ENCODE data around the gene CCZ1B.
A peak's percentile ranks its signal among the peaks of the same experiment; 100 is the strongest.
"Not testable (repeated sequence)": the region's sequence is repeated elsewhere in the genome, so short reads cannot be mapped to it uniquely, and the experiment has no call there.

The CCZ1B gene

DNA sequence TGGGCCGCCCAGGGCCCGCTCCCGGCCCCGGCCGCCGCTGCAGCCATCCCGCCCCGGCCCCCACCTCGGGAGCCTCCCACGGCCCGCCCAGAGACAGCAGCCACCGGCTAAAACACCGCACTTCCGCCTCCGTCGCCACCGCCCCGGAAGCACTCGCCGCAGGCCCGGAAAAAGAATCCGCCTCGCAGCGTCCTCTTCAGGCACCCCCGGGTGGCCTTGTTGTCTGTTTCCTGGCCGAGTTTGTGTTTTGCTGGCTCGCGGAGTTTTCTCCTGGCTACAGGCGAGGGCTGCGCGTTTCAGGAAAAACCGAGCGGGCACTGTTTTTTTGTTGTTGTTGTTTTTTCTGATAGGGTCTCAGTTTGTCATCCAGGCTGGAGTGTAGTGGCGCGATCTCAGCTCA lies at the start of gene CCZ1B:
Gene CCZ1B (minus strand): TSS at position 125 of the 400 bp plus-strand sequence. CDS start 78 bp downstream, at position 47.
- peak; percentile 85 for DNase-seq

DNA sequence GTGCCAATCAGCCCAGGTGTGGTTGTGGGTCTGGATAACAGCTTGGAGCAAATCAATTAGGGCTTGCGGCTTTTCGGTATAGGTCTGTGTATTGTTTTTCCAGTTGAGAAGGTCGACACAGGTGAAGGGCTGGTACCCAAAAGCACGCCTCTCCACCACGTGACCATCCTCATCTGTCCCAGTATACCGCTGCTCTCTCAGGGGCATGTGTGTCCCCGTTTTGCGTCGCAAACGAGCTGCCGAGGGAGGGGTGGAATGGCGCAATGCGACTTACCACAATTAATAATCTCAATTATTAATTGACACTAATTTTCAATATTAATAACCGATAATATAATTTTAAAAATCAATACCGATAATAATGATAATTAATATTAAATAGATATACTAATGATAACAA lies 48.9 kb upstream of the CCZ1B start:
- DNase-seq, result not testable (repeated sequence)

DNA sequence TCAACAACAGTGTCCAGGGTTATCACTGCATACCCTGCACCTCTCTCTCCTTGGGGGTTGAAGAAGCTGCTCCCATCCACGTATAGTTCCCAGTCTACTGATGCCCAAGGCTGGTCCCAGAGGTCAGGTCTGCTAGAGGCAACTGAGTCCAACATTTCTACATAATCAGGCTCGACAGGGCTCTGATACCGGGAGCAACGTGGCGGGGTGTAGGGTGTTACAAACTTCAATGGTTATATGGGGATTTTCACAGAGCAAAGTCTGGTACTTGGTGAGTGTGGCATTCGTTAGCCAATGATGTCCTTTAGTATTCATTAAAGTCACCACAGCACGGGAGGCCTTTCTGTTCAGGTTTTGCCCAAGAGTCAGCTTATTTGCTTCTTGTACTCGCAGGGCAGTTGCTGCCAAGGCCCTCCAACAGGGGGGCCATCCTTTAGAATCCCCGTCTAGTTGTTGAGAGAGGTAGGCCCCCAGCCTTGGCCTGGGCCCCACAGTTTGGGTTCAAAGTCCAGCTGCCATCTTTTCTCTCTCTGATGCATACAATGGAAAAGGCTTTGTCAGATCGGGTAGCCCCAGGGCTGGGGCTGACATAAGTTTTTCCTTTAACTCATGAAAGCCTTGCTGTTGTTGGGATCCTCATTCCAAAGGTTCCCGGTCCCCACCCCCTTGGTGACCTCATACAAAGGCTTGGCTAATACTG lies 46.3 kb upstream of the CCZ1B start:
- DNase-seq, result not testable (repeated sequence)

DNA sequence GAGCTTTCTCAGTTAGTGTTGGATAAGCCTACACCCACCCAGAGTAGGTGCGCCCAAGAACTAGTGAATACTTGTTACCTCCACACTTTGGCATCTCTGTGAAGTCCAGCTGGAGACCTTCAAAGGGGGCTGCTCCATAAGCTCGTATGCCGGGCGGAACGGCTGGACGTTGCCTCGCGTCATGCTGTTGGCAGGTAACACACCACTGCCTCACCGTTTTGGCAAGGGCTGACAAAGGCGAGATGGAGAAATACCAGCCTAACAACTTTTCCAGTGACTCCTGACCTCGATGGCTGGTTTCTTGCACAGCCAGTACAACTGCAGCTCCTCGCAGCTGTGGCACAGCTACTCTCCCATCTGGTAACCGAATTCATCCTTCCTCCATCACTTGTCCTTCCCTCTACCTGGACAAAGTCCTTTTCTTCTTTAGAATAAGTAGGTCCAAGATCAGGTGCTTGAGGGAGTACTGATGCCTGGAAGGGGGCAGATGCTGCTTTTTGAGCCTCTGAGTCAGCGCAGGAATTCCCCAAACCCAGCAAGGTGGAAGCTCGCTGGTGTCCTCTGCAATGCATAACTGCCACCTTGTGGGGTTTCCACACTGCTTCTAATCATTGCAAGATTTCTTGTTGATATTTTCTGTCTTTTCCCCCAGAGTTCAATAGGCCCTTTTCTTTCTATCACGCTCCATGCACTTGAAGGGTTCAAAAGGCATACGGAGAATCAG lies 45.5 kb upstream of the CCZ1B start:
- not testable (repeated sequence) for DNase-seq

DNA sequence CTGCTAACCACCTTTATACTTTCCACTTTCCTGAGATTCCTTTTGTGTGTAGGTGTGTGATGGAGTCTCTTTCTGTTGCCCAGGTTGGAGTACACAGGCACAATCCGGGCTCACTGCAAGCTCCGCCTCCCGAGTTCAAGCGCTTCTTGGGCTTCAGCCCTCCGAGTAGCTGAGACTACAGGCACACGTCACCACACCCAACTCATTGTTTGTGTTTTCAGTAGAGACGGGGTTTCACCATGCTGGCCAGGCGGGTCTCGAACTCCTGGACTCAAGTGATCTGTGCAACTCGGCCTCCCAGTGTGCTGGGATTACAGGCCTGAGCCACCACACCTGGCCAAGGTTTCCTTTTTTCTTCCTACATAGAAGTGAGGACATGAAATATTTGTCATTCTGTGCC lies 38.7 kb upstream of the CCZ1B start:
- not testable (repeated sequence) for DNase-seq

DNA sequence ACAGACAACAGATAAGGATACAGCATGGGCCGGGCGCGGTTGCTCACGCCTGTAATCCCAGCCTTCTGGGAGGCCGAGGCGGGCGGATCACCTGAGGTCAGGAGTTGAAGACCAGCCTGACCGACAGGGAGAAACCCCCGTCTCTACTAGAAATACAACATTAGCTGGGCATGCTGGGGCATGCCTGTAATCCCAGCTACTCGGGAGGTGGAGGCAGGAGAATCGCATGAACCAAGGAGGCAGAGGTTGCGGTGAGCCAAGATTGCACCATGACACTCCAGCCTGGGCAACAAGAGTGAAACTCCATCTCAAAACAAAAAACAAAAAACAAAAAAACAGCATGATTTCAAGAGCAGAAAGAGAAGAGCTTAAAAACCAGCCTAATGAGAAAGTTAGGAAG lies 38.1 kb upstream of the CCZ1B start:
- not testable (repeated sequence) for DNase-seq

DNA sequence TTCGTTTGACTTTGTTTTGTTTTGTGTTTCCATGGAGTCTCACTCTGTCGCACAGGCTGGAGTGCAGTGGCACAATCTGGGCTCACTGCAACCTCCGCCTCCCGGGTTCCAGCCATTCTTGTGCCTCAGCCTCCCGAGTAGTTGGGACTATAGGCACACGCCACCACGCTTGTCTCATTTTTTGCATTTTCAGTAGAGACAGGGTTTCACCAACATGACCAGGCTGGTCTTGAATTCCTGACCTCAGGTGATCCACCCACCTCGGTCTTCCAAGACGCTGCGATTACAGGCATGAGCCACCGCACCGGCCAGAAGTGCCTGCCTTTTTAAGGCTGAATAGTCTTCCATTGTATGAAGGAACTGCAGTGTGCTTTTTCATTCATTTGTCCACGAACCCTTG lies 36.8 kb upstream of the CCZ1B start:
- DNase-seq, result not testable (repeated sequence)

DNA sequence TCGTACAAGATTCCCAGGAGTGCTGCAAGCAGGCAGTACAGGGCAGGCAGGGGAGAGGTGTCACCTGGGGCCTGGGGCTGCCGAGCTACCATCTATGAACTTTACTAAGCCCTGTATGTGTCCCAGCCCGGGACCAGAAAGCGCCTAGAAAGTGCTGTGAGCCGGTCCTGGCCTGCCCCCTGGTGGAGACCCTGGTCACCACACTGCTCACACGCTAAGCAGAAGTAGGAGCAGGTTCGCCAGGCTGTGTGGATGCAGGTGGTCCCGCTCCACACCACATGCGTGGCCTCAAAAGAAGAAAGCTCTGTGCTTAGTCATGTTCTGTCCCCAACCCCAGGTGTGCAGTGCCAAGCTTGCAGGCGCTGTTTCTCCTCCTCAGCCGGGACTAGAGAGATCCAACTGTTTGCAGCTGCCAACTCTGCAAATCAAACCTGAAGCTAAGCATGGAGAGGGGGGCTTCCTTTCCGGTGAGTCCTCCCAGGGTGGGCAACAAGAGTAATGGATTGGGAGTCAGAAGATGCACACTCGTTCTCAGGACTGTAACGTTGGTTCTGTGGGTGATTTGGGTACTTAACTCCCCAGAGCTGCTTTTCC lies 31.7 kb upstream of the CCZ1B start:
- DNase-seq, result peak; percentile 83

DNA sequence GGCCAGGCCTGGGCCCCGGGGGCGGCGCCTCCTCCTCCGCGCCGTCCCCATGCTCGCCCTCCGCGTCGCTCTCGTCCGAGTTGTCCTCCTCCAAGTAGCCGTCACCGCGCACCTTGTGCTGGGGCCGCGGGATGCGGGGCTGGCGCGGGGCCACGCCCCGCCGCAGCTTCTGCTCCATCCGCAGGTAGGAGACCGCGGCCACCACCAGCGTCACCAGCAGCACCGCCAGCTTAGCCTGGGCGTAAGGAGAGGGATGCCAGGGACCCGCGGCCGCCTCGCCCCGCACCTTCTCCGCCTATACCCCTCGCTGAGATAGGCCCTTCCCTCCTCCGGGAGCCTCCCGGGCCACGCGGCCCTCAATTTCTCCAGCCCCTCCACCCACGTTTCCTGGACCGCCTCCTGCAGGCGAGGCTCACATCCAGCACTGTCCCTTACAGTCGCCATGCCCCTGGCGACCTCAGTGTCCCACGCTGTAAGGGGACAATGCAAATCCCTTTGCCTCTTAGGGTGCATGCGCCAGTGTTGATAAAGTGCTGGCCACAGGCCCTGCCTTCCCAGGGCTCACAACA lies 29.6 kb upstream of the CCZ1B start:
- DNase-seq, result not testable (repeated sequence)

DNA sequence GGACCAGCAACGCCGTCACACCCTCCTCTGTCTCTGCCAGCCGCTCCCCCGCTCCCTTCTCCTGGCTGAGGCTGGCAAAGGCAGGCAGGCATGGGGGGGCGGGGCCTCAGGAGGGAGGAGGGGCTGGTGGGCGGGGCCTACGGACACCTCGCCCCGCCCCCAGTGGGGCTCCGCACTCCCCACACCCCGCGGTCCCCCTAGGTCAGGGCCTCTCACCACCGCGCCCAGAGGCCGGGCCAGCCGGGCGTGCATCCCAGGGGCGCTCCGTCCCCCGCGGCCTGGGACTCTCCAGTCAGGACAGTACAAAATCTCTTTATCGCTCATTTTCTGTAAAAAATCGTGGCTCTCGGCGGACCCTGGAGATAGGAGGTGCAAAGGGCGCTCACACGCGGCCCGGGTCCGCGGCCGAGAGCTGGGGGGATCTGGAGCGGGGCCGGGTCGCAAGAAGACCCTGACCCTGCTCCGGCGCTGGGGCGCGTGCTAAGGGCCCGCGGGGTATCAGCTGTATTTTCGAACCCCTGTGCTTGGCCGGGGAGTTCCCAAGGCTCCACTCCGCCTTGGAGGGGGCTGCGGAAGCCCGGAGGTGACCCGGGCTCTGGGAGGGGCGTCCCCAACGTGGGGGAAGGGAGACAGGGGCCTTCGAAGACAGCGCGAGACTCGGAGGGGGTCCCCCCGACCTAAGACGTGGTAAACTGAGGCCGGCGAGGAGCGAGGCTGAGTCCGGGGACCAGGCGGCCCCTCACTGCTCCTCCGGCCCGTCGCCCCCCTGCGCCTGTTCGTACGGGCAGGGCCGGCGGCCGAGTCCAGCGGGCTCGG lies 28.9 kb upstream of the CCZ1B start:
- DNase-seq, result peak; percentile 12

DNA sequence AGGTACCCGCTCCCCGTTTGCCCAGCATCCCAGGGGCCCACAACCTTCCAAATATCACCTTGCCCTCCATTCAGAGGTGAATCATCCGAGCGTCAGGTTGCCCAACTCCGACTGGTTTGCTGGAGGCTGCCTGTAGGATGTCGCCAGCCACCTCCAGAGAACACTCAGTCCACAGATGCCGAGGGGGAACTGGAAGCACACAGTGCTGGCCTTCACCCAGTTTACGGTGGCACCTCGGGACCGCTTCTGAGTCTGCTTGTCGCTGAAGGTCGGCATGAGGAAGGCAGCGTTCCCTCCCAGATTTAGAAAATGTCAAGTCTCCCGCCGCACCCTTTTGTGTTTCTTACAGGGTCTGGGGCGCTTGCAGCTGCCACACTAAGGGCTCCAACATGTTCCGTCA lies 27.6 kb upstream of the CCZ1B start:
- not testable (repeated sequence) for DNase-seq

DNA sequence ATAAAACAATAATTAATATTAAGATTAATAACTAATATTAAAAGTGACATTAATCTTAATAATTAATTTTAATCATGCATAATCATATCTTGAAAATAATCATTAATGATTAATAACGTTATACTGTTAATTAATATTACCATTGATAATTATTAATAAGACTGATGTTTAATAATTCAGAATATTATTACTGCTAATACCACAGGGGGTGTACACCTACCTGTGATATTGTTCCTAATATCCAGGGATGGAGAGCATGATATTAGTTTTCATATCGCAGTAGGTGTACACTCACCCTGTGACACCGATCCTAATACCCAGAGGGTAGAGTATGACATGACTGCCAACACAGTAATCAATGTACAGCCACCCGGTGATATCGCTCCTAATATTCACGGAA lies 23.1 kb upstream of the CCZ1B start:
- not testable (repeated sequence) for DNase-seq

DNA sequence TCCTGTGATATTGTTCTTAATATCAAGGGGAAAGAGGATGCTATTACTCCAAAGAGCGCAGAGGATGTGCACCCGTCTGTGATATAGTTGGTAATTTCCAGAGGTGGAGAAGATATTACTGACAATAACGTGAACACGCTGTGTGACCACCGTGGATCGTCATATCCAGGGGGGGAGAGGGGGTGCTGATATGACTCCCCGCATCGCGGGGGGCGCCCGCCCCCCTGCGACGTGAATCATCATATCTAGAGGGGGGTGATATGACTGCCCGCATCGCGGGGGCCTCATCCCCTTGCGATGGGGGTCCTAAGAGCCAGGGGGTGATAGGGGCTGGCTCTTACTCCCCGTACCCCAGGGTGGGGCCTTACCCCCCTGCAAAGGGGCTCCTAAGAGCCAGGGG lies 21.7 kb upstream of the CCZ1B start:
- not testable (repeated sequence) for DNase-seq

DNA sequence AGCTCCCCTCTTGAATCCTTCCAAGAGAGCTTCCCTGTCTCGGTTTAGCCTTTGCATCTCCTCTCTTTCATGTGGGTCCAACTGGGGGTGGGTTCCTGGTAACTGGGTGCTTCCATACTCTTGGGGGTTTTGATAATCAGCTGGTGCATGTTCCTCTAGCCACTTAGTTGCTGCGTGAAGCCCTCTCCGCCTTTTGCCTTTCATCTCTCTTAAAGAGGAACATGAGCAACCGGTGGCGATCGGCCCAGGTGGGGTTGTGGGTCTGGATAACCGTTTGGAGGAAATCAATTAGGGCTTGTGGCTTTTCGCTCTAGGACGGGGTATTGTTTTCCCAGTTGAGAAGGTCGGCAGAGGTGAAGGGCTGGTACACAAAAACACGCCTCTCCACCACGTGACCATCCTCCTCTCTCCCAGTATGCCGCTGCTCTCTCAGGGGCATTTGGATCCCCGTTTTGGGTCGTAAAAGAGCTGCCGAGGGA lies 19.9 kb upstream of the CCZ1B start:
- not testable (repeated sequence) for DNase-seq

DNA sequence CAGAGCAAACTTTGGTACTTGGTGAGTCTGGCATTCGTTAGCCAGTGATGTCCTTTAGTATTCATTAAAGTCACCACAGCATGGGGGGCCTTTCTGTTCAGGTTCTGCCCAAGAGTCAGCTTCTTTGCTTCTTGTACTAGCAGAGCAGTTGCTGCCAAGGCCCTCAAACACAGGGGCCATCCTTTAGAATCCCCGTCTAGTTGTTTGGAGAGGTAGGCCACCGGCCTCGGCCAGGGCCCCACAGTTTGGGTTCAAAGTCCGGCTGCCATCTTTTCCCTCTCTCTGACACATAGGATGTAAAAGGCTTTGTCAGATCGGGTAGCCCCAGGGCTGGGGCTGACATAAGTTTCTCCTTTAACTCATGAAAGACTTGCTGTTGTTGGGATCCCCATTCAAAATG lies 17.6 kb upstream of the CCZ1B start:
- not testable (repeated sequence) for DNase-seq

DNA sequence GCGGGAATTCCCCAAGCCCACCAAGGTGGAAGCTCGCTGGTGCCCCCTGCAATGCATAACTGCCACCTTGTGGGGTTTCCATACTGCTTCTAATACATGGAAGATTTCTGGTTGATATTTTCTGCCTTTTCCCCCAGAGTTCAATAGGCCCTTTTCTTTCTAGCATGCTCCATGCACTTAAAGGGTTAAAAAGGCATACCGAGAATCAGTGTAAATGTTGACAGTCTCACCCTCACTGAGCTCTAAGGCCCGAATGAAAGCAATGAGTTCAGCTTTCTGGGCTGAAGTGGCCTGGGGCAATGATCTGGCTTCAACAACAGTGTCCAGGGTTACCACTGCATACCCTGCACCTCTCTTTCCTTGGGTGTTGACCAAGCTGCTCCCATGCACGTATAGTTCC lies 17.0 kb upstream of the CCZ1B start:
- DNase-seq, result not testable (repeated sequence)

DNA sequence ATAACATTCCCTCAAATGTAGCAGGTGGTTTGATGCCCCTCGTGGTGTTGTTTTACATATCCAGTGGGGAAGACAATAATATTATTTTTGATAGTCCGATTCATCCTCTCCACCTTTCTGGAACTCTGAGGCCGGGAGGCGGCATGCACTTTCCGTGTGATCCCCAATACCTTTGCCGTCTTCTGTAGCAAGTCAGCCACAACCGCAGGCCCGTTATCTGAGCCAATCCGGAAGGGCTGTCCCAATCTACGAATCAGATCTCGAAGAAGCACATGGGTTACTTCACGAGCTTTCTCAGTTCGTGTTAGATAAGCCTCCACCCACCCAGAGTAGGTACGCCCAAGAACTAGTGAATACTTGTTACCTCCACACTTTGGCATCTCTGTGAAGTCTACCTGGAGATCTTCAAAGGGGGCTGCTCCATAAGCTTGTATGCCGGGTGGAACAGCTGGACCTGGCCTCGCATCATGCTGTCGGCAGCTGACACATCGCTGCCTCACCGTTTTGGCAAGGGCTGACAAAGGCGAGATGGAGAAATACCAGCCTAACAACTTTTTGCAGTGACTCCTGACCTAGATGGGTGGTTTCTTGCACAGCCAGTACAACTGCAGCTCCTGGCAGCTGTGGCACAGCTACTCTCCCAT lies 16.3 kb upstream of the CCZ1B start:
- not testable (repeated sequence) for DNase-seq

DNA sequence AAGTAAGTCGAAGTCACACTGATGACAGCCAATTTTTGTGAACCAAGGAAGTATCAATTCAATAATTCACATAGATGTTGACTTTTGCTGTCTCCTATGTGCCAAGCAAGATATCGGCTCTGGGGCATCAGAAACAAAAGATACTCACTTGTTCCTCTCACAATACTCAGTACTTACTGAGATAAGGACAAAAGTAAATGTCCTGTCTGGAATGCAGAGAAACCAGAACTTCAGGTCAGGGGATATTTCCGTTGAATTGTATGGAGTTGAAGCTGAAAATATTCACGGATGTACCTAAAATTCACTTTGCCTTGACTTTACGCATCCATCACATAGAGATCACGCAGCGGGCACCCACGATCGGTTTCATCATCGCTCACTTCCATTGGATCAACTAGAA lies 11.0 kb upstream of the CCZ1B start:
- DNase-seq, result not testable (repeated sequence)

DNA sequence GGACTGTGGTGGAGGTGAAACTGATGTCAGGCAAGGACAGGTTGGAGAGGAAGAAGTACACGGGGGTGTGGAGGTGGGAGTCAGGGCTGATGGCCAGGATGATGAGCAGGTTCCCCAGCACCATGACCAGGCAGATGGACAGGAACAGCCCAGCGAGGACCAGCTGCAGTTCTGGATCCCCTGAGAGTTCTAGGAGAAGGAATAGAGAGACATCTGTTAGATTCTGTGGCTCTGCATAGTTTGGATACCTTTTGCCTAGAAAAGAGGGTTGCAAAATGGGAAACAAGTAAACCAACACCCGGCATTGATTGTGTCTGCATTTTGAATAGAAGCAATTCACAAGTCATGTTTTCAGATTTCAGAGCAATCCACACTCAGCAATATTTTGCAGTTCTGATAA lies 9.4 kb upstream of the CCZ1B start:
- DNase-seq, result not testable (repeated sequence)

DNA sequence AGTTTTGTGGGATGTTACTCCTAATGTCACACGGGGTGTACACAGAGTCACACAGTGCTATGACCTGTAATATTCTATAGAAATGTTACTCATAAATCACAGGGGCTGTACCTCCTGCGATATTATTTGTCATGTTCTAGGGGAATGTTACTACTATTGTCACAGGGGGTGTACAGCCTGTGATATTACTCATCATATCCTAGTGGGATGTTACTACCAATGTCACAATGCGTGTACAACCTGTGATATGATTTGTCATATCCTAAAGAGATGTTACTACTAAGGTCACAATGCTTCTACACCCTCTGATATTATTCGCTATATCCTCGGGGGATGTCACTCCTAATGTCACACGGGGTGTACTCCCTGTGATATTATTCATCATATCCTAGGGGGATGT lies 7.6 kb upstream of the CCZ1B start:
- no peak for DNase-seq

DNA sequence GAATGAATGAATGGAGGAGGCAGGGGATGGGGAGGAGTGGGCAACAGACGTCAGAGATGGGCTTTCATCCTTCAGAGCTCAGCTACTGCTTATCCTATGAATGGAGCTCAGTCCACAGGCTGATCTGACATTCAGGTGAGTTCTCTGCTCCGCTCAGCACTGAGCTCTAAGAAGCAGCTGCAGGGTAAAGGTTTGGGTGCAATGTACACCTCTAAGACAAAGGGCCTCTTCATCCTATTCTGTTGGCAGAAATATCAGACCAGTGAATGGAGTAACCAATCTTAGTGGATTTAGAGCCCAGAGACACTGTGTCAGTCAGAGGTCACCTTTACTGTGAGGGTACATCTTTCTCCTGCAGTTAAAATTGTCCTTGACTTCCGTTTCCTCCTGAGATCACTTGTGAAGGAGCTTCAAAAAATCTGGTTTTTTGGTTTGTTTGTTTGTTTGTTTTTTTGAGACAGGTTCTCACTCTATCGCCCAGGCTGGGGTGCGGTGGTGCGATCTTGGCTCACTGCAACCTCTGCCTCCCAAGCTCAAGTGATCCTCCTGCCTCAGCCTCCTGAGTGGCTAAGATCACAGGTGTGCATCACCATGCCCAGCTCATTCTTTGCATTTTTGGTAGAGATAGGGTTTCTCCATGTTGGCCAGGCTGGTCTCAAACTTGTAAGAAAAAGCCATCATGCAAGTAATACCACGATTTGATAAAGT lies 5.1 kb upstream of the CCZ1B start:
- no peak for DNase-seq
